CD14-positive monocyte (primary cell): Measurements from ENCODE around the gene PADI4. TPM values are rescaled to one million over a fixed set of nuclear protein-coding genes. Genes with fewer than 3 reads are reported as not detected.

Experiments
- DNase-seq, 3 donors: peaks; one replicate each; pipeline ENCODE4 v3.0.0-alpha.2; 2011 to 2022
- H2AFZ ChIP-seq: 2 replicates; pipeline ENCODE4 v1.6.0; 2012; ENCODE audit warnings: mild to moderate bottlenecking, low read depth, low read length, inconsistent platforms; ENCODE audit not compliant: insufficient read depth, poor library complexity, severe bottlenecking
- H3K27ac ChIP-seq, 2 donors: 1 replicate in 1 of 2; 2 replicates in 1 of 2; pipeline ENCODE4 v1.5.1; 2012 to 2013; ENCODE audit warnings: low read length in 2 of 2, control low read depth in 1 of 2, inconsistent platforms in 1 of 2, low read depth in 1 of 2, mild to moderate bottlenecking in 1 of 2
- H3K27me3 ChIP-seq, 2 donors: one replicate each; pipeline versions ENCODE4 v1.6.0 to v1.6.1; 2011 to 2013; ENCODE audit warnings: low read length in 2 of 2; ENCODE audit not compliant: control insufficient read depth in 2 of 2, insufficient read depth in 2 of 2
- H3K36me3 ChIP-seq, 2 donors: replicated peaks in 1 of 2; 1 replicate in 1 of 2; 2 replicates in 1 of 2; pipeline versions ENCODE4 v1.5.1 to v1.6.1; 2012 to 2013; ENCODE audit warnings: low read length in 2 of 2, control low read depth in 1 of 2, inconsistent platforms in 1 of 2, mild to moderate bottlenecking in 1 of 2; ENCODE audit not compliant: insufficient read depth in 2 of 2, control insufficient read depth in 1 of 2
- H3K4me1 ChIP-seq, 2 donors: 1 replicate in 1 of 2; 2 replicates in 1 of 2; pipeline versions ENCODE4 v1.5.1 to v1.6.1; 2012 to 2013; ENCODE audit warnings: low read length in 2 of 2, control low read depth in 1 of 2, inconsistent platforms in 1 of 2, mild to moderate bottlenecking in 1 of 2, moderate library complexity in 1 of 2; ENCODE audit not compliant: insufficient read depth in 2 of 2, control insufficient read depth in 1 of 2
- H3K4me2 ChIP-seq: replicated peaks from 2 replicates; pipeline ENCODE3; 2012; ENCODE audit warnings: low read length, moderate library complexity, mild to moderate bottlenecking; ENCODE audit not compliant: poor library complexity, severe bottlenecking; ENCODE audit errors: extremely low read depth
- H3K4me3 ChIP-seq, 3 experiments: fragments of 200-600 bp in 1 of 3; sonication (generic) in 1 of 3; replicated peaks in 1 of 3; 1 replicate in 2 of 3; 2 replicates in 1 of 3; pipeline ENCODE4 v1.5.1; 2011 to 2013; ENCODE audit warnings: low read length in 3 of 3, mild to moderate bottlenecking in 3 of 3, control low read depth in 2 of 3, low read depth in 2 of 3, inconsistent platforms in 1 of 3, moderate library complexity in 1 of 3
- H3K79me2 ChIP-seq: 2 replicates; pipeline ENCODE4 v1.6.0; 2012; ENCODE audit warnings: mild to moderate bottlenecking, control low read depth, inconsistent platforms, low read length, moderate library complexity; ENCODE audit not compliant: insufficient read depth
- H3K9ac ChIP-seq: 2 replicates; pipeline ENCODE4 v1.6.0; 2017; ENCODE audit warnings: low read length, mild to moderate bottlenecking; ENCODE audit not compliant: insufficient read depth, poor library complexity, severe bottlenecking
- H3K9me3 ChIP-seq, 2 donors: replicated peaks in 1 of 2; 1 replicate in 1 of 2; 2 replicates in 1 of 2; pipeline versions ENCODE4 v1.5.1 to v1.6.1; 2012 to 2013; ENCODE audit warnings: low read length in 2 of 2, control low read depth in 1 of 2; ENCODE audit not compliant: control insufficient read depth in 1 of 2, insufficient read depth in 1 of 2
- H4K20me1 ChIP-seq: 2 replicates; pipeline ENCODE4 v1.6.0; 2012; ENCODE audit warnings: mild to moderate bottlenecking, low read length, control low read depth, moderate library complexity; ENCODE audit not compliant: insufficient read depth
- H3K27ac Mint-ChIP-seq, 7 donors: one replicate each; pipeline ENCODE4 v1.8.0; 2020; ENCODE audit warnings: mild to moderate bottlenecking in 7 of 7, mixed read lengths in 7 of 7, moderate library complexity in 6 of 7, inconsistent platforms in 2 of 7
- H3K27me3 Mint-ChIP-seq, 3 donors: one replicate each; pipeline ENCODE4 v1.8.0; 2021 to 2022; ENCODE audit warnings: low read depth in 3 of 3, mild to moderate bottlenecking in 3 of 3, mixed read lengths in 3 of 3, moderate library complexity in 3 of 3, inconsistent platforms in 1 of 3
- H3K36me3 Mint-ChIP-seq, 2 donors: one replicate each; pipeline ENCODE4 v1.8.0; 2020; ENCODE audit warnings: mixed read lengths in 2 of 2, inconsistent platforms in 1 of 2, mild to moderate bottlenecking in 1 of 2
- H3K4me1 Mint-ChIP-seq: one replicate; pipeline ENCODE4 v1.8.0; 2020; ENCODE audit warnings: mild to moderate bottlenecking, mixed read lengths
- H3K4me3 Mint-ChIP-seq, 2 donors: one replicate each; pipeline ENCODE4 v1.8.0; 2020; ENCODE audit warnings: mild to moderate bottlenecking in 2 of 2, mixed read lengths in 2 of 2, moderate library complexity in 1 of 2
- H3K9me3 Mint-ChIP-seq, 7 donors: one replicate each; pipeline ENCODE4 v1.8.0; 2020 to 2022; ENCODE audit warnings: mixed read lengths in 7 of 7, mild to moderate bottlenecking in 6 of 7, moderate library complexity in 6 of 7, inconsistent platforms in 2 of 7
- CTCF ChIP-seq: fragments of 200-600 bp; IDR thresholded peaks from one replicate; pipeline ENCODE4 v1.8.0; 2022; ENCODE audit warnings: antibody characterized with exemption, mild to moderate bottlenecking
- WGBS: methylation state at CpG from one replicate; pipeline ENCODE4 v1.1.5; 2013; ENCODE audit warnings: missing lambda C conversion rate; ENCODE audit not compliant: insufficient coverage; 5-methylcytosine and 5-hydroxymethylcytosine counted together
- intact Hi-C, 2 donors: fragments of 100-400 bp; cut with micrococcal nuclease; formaldehyde crosslinking; loops; one replicate each; pipeline versions ENCODE4 v1.15.0 to v1.15.1; 2023
- polyA plus RNA-seq, 3 donors: library from polyadenylated mRNA; depleted of rRNA in 1 of 3; unstranded in 2 of 3; stranded (reverse) in 1 of 3; fragments of 300-500 nt in 2 of 3; fragments of >200 nt in 1 of 3; fragmentation: Illumina TruSeq in 2 of 3; gene quantifications; 1 replicate in 2 of 3; 2 replicates in 1 of 3; pipeline ENCODE4 v1.2.3, GENCODE V29; 2012 to 2021

The PADI4 gene
- polyA plus RNA-seq, 3 donors = 160 to 356 (median 164) TPM

GRCh38 chr1:17287130-17287776 lies 20.7 kb upstream of the PADI4 start:
- intact Hi-C loops = no loop called here
- Histone ChIP-seq H3K27me3 (no peaks in the 10 kb centered on the region), H2AFZ (no peak overlapping the region), H3K79me2 (no peaks in the 10 kb centered on the region), H3K27ac (peak overlapping the region; percentile 67 to 75), H3K9me3 (no peaks in the 10 kb centered on the region), H3K4me3 (peak overlapping the region in 1 of 3 experiments; percentile 35), H3K4me1 (peaks cover 61 to 63% of the 10 kb centered on the region in 2 donors), H4K20me1 (no peaks in the 10 kb centered on the region), H3K4me2 (peak overlapping the region; percentile 66), H3K9ac (no peak overlapping the region), H3K36me3 (no peaks in the 10 kb centered on the region)
- no peak for TF ChIP-seq CTCF
- peaks cover 0 to 2% of the 10 kb centered on the region in 2 donors for H3K36me3 Mint-ChIP-seq
- H3K27ac Mint-ChIP-seq = peak overlapping the region; percentile 73 to 94 (median 91)
- peak; percentile 35 to 76 (median 69) for DNase-seq
- peaks cover 65% of the 10 kb centered on the region for H3K4me1 Mint-ChIP-seq
- WGBS = no CpG with 5 or more reads among the region's 5 CpGs
- H3K4me3 Mint-ChIP-seq = peak overlapping the region; percentile 50 to 79
- peaks cover 0 to 2% (median 0%) of the 10 kb centered on the region in 7 donors for H3K9me3 Mint-ChIP-seq
- H3K27me3 Mint-ChIP-seq = peaks cover 0 to 4% (median 0%) of the 10 kb centered on the region in 3 donors

GRCh38 chr1:17289721-17290120 lies 18.3 kb upstream of the PADI4 start:
- Histone ChIP-seq H3K9ac (no peak overlapping the region), H3K4me2 (no peak overlapping the region), H3K36me3 (no peaks in the 10 kb centered on the region), H2AFZ (no peak overlapping the region), H3K27ac (no peak overlapping the region), H3K79me2 (no peaks in the 10 kb centered on the region), H4K20me1 (no peaks in the 10 kb centered on the region), H3K4me1 (peaks cover 37 to 43% of the 10 kb centered on the region in 2 donors), H3K27me3 (no peaks in the 10 kb centered on the region), H3K4me3 (no peak overlapping the region), H3K9me3 (no peaks in the 10 kb centered on the region)
- no peak overlapping the region for H3K4me3 Mint-ChIP-seq
- peaks cover 0 to 1% (median 0%) of the 10 kb centered on the region in 7 donors for H3K9me3 Mint-ChIP-seq
- peaks cover 48% of the 10 kb centered on the region for H3K4me1 Mint-ChIP-seq
- DNase-seq = no peak
- H3K36me3 Mint-ChIP-seq = peaks cover 0 to 2% of the 10 kb centered on the region in 2 donors
- H3K27me3 Mint-ChIP-seq = peaks cover 0 to 3% (median 0%) of the 10 kb centered on the region in 3 donors
- TF ChIP-seq CTCF = no peak
- 100% methylated on average over 2 of the region's 2 CpGs for WGBS
- intact Hi-C loops = no loop called here
- H3K27ac Mint-ChIP-seq = peak overlapping the region in 1 of 7 donors; percentile 48
